ENCODE results near the gene TMEM43.

The TMEM43 gene

GRCh38 chr3:14135581-14135980 lies 10.7 kb downstream of the TMEM43 start:
- no peak for DNase-seq (ENCODE audit: low read depth, low spot score)
- H3K27ac ChIP-seq, result no peak overlapping the region

- peak overlapping the region; percentile 75 for H3K27ac ChIP-seq
- DNase-seq (ENCODE audit: low read depth, low spot score), result no peak
These were observed 12.2 kb downstream of the TMEM43 start for GRCh38 chr3:14137004-14137403.

- no peak for DNase-seq (ENCODE audit: low read depth, low spot score)
- peak overlapping the region; percentile 75 for H3K27ac ChIP-seq
These were observed 12.6 kb downstream of the TMEM43 start for GRCh38 chr3:14137445-14137844.

DNA sequence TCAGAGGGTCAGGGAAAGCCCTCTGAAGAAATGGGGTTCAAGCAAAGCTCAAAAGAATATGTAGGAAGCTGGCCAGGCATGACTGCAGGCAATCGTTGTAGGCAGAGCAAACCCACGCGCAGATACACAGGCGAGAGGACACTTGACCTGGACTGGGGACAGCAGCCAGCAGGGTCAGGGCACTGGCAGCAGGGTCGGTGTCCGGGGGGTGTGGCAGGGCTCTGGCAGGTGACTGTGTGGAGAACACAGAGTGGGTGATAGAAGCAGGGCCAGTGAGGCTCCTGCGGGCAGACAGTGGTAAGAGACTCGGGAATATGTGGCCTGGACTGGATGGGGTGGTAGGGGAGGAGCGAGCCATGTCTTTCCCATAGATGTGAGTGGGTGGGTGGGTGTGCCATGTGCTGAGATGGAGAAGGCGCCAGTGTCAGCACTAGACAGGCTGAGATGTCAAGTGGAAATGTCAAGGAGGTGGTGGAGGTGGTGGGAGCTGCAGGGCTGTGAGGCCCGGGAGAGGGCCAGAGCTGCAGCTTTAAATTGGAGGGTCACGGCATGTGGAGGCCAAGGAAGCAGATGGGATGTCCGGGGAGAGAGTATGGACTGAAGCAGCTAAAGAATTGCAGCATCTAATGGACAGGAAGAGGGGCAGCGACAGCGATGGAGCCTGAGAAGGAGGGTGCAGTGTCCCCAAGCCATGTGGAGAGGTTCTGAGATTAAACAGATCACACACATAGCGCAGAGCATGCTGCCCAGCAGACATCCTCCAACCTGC lies 13.4 kb downstream of the TMEM43 start:
- peak overlapping the region; percentile 75 for H3K27ac ChIP-seq
- no peak for DNase-seq (ENCODE audit: low read depth, low spot score)

DNA sequence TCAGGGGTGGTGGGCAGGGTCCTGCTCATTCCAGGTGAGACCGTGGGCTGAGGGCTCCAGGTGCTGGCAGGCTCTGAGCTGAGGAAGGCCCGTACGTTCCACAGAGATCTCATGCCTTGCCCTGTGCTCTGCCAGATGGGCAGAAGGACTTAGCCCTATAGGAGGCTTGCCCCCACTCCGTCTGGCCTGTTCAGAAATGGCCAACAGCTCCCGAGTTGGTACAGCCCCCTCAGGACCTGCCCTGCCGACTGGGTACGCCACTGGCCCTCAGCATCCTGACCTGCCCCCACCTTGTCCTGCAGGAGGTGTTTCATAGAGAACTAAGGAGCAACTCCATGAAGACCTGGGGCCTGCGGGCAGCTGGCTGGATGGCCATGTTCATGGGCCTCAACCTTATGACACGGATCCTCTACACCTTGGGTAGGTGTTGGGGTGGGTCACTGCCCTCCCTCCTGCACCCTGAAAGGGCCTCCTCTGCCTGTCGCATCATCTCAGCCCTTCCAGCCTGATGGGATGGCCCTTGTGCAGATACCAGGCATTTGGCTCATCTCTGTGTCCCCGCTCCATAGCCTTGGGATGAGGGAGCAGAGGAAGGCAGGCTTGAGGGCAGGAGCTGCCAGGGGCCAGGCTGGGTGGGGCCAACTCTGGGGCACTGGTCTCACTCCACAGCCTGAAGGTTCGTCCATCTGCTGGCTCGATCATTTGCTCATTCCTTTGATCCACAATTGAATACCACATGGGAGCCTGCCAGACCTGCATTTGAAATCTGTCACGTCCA lies 14.2 kb downstream of the TMEM43 start:
- H3K27ac ChIP-seq, result no peak overlapping the region

GRCh38 chr3:14139771-14140170 lies 14.9 kb downstream of the TMEM43 start:
- no peak for DNase-seq (ENCODE audit: low read depth, low spot score)
- no peak overlapping the region for H3K27ac ChIP-seq

More for the DNA sequence above, 14.2 kb downstream of the TMEM43 start:
- DNase-seq (ENCODE audit: low read depth, low spot score), result no peak

- no peak overlapping the region for H3K27ac ChIP-seq
- no peak for DNase-seq (ENCODE audit: low read depth, low spot score)
These were observed 15.8 kb downstream of the TMEM43 start for GRCh38 chr3:14140668-14141067.

DNA sequence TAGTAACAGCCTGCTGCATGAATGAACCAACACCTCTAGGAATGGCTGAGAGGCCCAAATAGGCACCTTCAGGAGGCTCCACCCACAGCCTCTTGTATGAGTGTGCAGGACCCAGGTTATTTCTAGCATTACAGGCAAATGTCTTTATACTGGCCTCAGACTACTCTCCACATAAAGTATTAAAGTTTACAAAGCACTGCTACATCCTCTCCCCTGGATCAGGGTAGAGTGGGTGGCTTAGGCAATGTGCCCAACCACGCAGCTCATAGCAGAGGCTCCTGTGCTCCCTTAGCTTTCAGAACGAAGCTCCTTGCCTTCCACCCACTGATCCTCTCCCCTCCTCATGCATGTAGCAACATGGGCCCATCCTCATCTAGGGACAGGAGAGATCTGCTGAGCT lies 16.3 kb downstream of the TMEM43 start:
- DNase-seq (ENCODE audit: low read depth, low spot score), result no peak
- H3K27ac ChIP-seq, result no peak overlapping the region

GRCh38 chr3:14141602-14142341 lies 16.9 kb downstream of the TMEM43 start:
- H3K27ac ChIP-seq, result peak overlapping the region; percentile 82
- DNase-seq (ENCODE audit: low read depth, low spot score), result no peak

DNA sequence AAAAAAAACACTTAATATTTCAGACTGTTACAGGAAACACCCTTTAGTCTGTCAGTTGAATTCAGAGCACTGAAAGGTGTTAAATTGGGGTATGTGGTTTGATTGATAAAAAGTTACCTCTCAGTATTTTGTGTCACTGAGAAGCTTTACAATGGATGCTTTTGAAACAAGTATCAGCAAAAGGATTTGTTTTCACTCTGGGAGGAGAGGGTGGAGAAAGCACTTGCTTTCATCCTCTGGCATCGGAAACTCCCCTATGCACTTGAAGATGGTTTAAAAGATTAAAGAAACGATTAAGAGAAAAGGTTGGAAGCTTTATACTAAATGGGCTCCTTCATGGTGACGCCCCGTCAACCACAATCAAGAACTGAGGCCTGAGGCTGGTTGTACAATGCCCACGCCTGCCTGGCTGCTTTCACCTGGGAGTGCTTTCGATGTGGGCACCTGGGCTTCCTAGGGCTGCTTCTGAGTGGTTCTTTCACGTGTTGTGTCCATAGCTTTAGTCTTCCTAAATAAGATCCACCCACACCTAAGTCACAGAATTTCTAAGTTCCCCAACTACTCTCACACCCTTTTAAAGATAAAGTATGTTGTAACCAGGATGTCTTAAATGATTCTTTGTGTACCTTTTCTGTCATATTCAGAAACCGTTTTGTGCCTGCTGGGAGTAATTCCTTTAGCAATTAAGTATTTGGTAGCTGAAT lies 17.9 kb downstream of the TMEM43 start:
- peak overlapping the region; percentile 82 for H3K27ac ChIP-seq
- DNase-seq (ENCODE audit: low read depth, low spot score), result no peak

GRCh38 chr3:14143271-14144225 lies 18.7 kb downstream of the TMEM43 start:
- DNase-seq (ENCODE audit: low read depth, low spot score), result no peak
- peak overlapping the region; percentile 82 for H3K27ac ChIP-seq

DNA sequence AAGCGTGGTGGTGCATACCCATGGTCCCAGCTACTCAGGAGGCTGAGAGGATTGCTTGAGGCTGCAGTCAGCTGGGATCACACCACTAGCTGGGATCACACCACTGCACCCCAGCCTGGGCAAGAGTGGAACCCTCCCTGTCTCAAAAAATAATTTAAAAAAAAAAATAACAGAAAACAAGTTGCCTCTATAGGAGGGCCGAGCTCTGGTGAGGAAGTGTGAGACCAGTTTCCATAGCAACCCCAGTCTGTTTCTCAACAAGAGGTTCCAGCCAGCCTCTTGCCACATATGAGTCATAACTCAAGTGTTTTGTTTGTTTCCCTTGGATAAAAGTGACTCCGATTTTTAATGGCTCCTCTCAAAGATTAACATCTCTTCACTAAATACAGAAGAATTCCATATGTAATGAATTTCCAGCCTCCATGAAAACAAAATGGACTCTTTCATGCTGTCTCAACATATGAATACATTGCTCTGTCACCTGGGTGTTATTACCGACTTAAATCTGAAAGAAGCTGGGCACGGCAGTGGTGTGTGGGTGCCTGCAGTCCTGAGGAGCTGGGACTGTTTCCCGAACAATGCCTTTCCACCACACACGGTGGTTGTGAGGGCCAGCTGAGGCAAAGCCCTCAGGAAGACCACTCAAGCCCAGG lies 19.7 kb downstream of the TMEM43 start:
- peak; percentile 88 for DNase-seq (ENCODE audit: low read depth, low spot score)
- peak overlapping the region; percentile 82 for H3K27ac ChIP-seq

DNA sequence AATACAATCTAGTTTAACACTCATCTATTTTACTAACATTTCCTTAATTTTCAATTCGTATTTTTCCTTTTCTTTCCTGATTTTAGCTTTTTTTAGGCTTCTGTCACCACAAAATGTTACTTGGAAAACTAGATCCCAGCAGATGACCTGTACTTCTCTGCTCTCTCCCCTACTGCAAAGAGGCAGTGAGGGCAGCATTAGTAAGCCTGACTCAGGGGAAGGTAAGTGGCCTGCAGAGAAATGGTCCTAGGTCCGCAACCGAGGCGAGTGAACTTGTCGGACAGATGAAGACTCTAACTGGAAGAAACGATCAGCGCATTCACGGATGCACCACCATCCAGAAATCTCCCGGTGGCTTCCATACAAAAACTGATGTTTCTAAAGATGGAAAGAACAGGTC lies 20.4 kb downstream of the TMEM43 start:
- H3K27ac ChIP-seq, result peak overlapping the region; percentile 82
- DNase-seq (ENCODE audit: low read depth, low spot score), result no peak

- no peak for DNase-seq (ENCODE audit: low read depth, low spot score)
- H3K27ac ChIP-seq, result peak overlapping the region; percentile 82
These were observed 21.0 kb downstream of the TMEM43 start for GRCh38 chr3:14145670-14146380.

GRCh38 chr3:14146381-14147065 lies 21.7 kb downstream of the TMEM43 start:
- no peak for DNase-seq (ENCODE audit: low read depth, low spot score)
- H3K27ac ChIP-seq, result no peak overlapping the region

GRCh38 chr3:14147066-14147435 lies 22.2 kb downstream of the TMEM43 start:
- DNase-seq (ENCODE audit: low read depth, low spot score), result no peak
- H3K27ac ChIP-seq, result no peak overlapping the region

- no peak for DNase-seq (ENCODE audit: low read depth, low spot score)
- no peak overlapping the region for H3K27ac ChIP-seq
These were observed 22.8 kb downstream of the TMEM43 start for GRCh38 chr3:14147617-14148016.
